GM21619 (cell line): ENCODE measurements around the gene FLOT2.
"Not testable (repeated sequence)": the region's sequence is repeated elsewhere in the genome, so short reads cannot be mapped to it uniquely, and the experiment has no call there.

Experiments
- ATAC-seq: cut with Tn5 transposase; IDR thresholded peaks from one replicate; pipeline ENCODE4 v1.9.1; 2021; ENCODE audit not compliant: unreplicated experiment

FLOT2 gene

DNA sequence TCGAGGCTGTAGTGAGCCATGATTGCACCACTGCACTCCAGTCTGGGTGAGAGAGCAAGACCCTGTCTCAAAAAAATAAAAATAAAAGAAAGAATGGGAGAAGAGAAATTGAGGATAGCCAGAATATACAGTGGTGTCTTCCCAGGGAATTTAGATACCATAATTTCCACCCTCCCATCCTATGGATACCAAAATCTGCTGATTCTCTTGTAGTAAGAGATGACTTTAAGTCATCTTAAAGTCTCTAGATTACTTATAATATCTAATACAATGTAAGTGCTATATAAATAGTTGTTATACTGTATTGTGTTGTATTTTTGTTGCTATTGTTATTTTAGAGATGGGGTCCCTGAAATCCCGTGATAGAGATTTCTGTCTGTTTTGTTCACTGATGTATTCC lies 44.2 kb downstream of the FLOT2 start:
- ATAC-seq: no peak

- ATAC-seq: no peak
Measured at GRCh38 chr17:28849281-28849680, 48.3 kb downstream of the FLOT2 start.

- not testable (repeated sequence) for ATAC-seq
Measured at GRCh38 chr17:28848667-28849066, 48.9 kb downstream of the FLOT2 start.

DNA sequence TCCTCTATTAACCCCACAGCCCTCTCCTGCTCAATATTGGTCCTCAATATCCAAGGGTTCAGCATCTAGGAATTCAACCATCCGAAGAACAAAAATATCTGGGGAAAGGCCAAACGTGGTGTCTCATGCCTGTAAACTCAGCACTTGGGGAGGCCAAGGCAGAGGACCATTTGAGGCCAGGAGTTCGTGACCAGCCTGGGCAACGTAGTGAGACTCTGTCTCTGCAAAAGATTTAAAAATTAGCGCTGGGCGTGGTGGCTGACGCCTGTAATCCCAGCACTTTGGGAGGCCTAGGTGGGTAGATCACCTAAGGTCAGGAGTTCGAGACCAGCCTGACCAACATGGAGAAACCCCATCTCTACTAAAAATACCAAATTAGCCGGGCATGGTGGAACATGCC lies 50.8 kb downstream of the FLOT2 start:
- ATAC-seq: not testable (repeated sequence)

- no peak for ATAC-seq
Measured at GRCh38 chr17:28846231-28846630, 51.3 kb downstream of the FLOT2 start.

GRCh38 chr17:28843816-28844148 lies 53.8 kb downstream of the FLOT2 start:
- no peak for ATAC-seq

GRCh38 chr17:28842282-28843012 lies 55.1 kb downstream of the FLOT2 start, which contains the start of gene FAM222B:
Gene FAM222B (minus strand): TSS chr17:28842790. CDS start chr17:28766667, 76,123 bp downstream.
- ATAC-seq: peak; percentile 82

- no peak for ATAC-seq
Measured at GRCh38 chr17:28841901-28842281, 55.6 kb downstream of the FLOT2 start.

DNA sequence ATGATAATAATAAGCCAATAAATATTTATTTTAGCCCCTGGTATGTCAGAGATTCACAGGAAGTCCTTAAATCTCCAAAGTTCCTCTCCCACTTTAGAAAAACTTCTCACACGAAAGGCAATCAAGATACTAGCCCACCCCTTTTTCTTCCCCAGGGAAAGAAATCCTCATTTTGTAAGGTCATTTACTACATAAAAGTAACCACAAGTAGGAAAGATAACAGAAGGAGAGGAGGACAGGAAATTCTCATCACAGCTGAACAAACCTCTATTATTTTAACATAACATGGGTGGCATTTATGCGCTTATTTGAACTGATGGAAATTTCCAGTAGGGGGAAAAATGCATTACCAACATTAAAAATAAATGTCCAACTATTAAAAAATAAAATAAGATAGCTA lies 58.3 kb downstream of the FLOT2 start:
- no peak for ATAC-seq

DNA sequence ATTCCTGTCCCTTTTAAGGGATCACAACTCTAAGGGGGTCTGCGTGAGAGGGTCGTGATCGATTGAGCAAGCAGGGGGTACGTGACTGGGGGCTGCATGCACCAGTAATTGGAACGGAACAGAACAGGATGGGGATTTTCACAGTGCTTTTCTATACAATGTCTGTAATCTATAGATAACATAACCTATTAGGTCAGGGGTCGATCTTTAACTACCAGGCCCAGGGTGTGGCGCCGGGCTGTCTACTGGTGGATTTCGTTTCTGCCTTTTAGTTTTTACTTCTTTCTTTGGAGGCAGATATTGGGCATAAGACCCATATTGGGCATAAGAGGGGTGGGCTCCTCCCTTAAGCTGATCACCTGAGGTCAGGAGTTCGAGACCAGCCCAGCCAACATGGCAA lies 61.0 kb downstream of the FLOT2 start:
- not testable (repeated sequence) for ATAC-seq

DNA sequence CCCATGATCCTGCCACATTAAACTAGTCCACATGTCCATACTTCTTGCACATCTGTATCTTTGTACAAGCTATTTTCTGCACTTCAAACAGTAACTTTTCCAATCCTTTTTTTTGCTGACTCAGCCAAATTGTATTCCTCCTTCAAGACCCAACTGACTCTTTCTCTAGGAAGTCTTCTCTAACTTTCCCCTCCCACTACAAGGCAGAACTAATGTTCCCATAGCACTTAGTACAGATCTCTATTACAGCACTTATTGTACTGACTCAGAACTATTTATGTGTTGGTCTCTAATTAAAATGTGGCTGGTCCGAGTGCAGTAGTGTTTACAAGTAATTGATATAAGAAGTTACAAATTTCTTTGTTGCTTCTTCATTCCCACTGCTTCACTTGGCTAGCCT lies 63.1 kb downstream of the FLOT2 start:
- ATAC-seq: no peak
